NCI-H526 treated with DMSO at 0.1 percent for 48 hours (cell line): ENCODE measurements around the gene OLAH.
A peak's percentile ranks its signal among the peaks of the same experiment; 100 is the strongest.

ENCODE experiments used
- DNase-seq: peaks from one replicate; lab custom pipeline; 2025; lab: John Stamatoyannopoulos, UW

Gene OLAH

GRCh38 chr10:15069230-15069629 is 25.5 kb downstream of the OLAH start:
- no peak for DNase-seq

GRCh38 chr10:15072358-15072757 is 28.6 kb downstream of the OLAH start:
- DNase-seq, result no peak

- DNase-seq, result no peak
Measured at GRCh38 chr10:15075421-15075820, 31.7 kb downstream of the OLAH start.

- DNase-seq, result no peak
Measured at GRCh38 chr10:15083674-15084501, 40.1 kb downstream of the OLAH start.

- no peak for DNase-seq
Measured at GRCh38 chr10:15084502-15084922, 40.8 kb downstream of the OLAH start.

GRCh38 chr10:15088428-15089261 is 44.9 kb downstream of the OLAH start, which contains the start of gene ACBD7:
TSS of gene ACBD7 (minus strand) at chr10:15088776. CDS start at chr10:15088728, 48 bp downstream.
- peak; percentile 72 for DNase-seq

GRCh38 chr10:15091418-15091817 is 47.7 kb downstream of the OLAH start:
- DNase-seq, result no peak

GRCh38 chr10:15092855-15093408 is 49.2 kb downstream of the OLAH start:
- no peak for DNase-seq

- no peak for DNase-seq
Measured at GRCh38 chr10:15096661-15097010, 52.9 kb downstream of the OLAH start.

- DNase-seq, result peak; percentile 70
Measured at GRCh38 chr10:15097011-15097812, 53.5 kb downstream of the OLAH start, which contains the start of gene RPP38. TSS of gene RPP38 (plus strand) at chr10:15097355. CDS start at chr10:15103315, 5,960 bp downstream.

- DNase-seq, result no peak
Measured at GRCh38 chr10:15099886-15100285, 56.1 kb downstream of the OLAH start.

GRCh38 chr10:15103513-15103912 is 59.8 kb downstream of the OLAH start:
- no peak for DNase-seq

GRCh38 chr10:15106352-15107013 is 62.7 kb downstream of the OLAH start:
- DNase-seq, result peak; percentile 8

GRCh38 chr10:15112657-15113056 is 68.9 kb downstream of the OLAH start:
- DNase-seq, result no peak

GRCh38 chr10:15113766-15114165 is 70.0 kb downstream of the OLAH start:
- DNase-seq, result no peak

GRCh38 chr10:15116225-15116624 is 72.5 kb downstream of the OLAH start:
- DNase-seq, result no peak

GRCh38 chr10:15118615-15119014 is 74.9 kb downstream of the OLAH start:
- DNase-seq, result no peak

- DNase-seq, result no peak
Measured at GRCh38 chr10:15120523-15120922, 76.8 kb downstream of the OLAH start.

- DNase-seq, result no peak
Measured at GRCh38 chr10:15121707-15122106, 78.0 kb downstream of the OLAH start.

GRCh38 chr10:15122477-15123030 is 78.8 kb downstream of the OLAH start:
- no peak for DNase-seq
